Measurements from ENCODE around the gene LNX2. TPM values are rescaled to one million over a fixed set of nuclear protein-coding genes. Genes with fewer than 3 reads are reported as not detected.

LNX2 gene
- total RNA-seq, 4 donors from 2014 or later: 5.0 to 6.6 (median 5.7) TPM

GRCh38 chr13:27522847-27523246 is 97.5 kb downstream of the LNX2 start:
- no peak for ATAC-seq (ENCODE audit: low FRiP score)
- no peak for TF ChIP-seq CTCF (IDR thresholded peaks at IDR 0.05)
- no peak for DNase-seq (ENCODE audit: low spot score)

GRCh38 chr13:27516103-27516502 is 104.2 kb downstream of the LNX2 start:
- ATAC-seq (ENCODE audit: low FRiP score) (no peak), DNase-seq (ENCODE audit: low spot score) (no peak)
- TF ChIP-seq CTCF (IDR thresholded peaks at IDR 0.05): no peak

GRCh38 chr13:27510082-27510481 is 110.2 kb downstream of the LNX2 start:
- DNase-seq (ENCODE audit: low spot score) (no peak), ATAC-seq (ENCODE audit: low FRiP score) (no peak)
- TF ChIP-seq CTCF (IDR thresholded peaks at IDR 0.05): no peak

- ATAC-seq (ENCODE audit: low FRiP score) (no peak), DNase-seq (ENCODE audit: low spot score) (no peak)
- no peak for TF ChIP-seq CTCF (IDR thresholded peaks at IDR 0.05)
Observed at GRCh38 chr13:27508802-27509201, 111.5 kb downstream of the LNX2 start.

GRCh38 chr13:27505792-27506191 is 114.5 kb downstream of the LNX2 start:
- no peak for DNase-seq (ENCODE audit: low spot score)
- no peak for TF ChIP-seq CTCF (IDR thresholded peaks at IDR 0.05)
- ATAC-seq (ENCODE audit: low FRiP score): no peak

GRCh38 chr13:27504868-27505194 is 115.5 kb downstream of the LNX2 start:
- no peak for ATAC-seq (ENCODE audit: low FRiP score)
- TF ChIP-seq CTCF (IDR thresholded peaks at IDR 0.05): no peak
- no peak for DNase-seq (ENCODE audit: low spot score)

- ATAC-seq (ENCODE audit: low FRiP score) (no peak), DNase-seq (ENCODE audit: low spot score) (no peak)
- no peak for TF ChIP-seq CTCF (IDR thresholded peaks at IDR 0.05)
Observed at GRCh38 chr13:27504128-27504867, 116.0 kb downstream of the LNX2 start.

All from omental fat pad (tissue), 4 donors.